ENCODE results near the gene PCCA. TPM values are rescaled to one million over a fixed set of nuclear protein-coding genes. Genes with fewer than 3 reads are reported as not detected.
"Not testable (repeated sequence)": the region's sequence is repeated elsewhere in the genome, so short reads cannot be mapped to it uniquely, and the experiment has no call there.

Gene PCCA
- total RNA-seq, 2 experiments from 2014 or later = 11.7 to 12.2 TPM

- DNase-seq = no peak
- CTCF ChIA-PET = no interaction called here
- peaks cover 8% of the 10 kb centered on the region for H3K4me1 Mint-ChIP-seq
- H3K27me3 Mint-ChIP-seq = no peaks in the 10 kb centered on the region
- H3K4me3 Mint-ChIP-seq = no peak overlapping the region
- POLR2A ChIA-PET = no interaction called here
- peaks cover 6% of the 10 kb centered on the region for H3K36me3 Mint-ChIP-seq (ENCODE audit: low read depth)
- no peak overlapping the region for H3K27ac Mint-ChIP-seq
- no peaks in the 10 kb centered on the region for H3K9me3 Mint-ChIP-seq
These were observed 71.6 kb downstream of the PCCA start for GRCh38 chr13:100160450-100160849.

- no peaks in the 10 kb centered on the region for H3K36me3 Mint-ChIP-seq (ENCODE audit: low read depth)
- H3K4me3 Mint-ChIP-seq = no peak overlapping the region
- ChIA-PET CTCF (no interaction called here), POLR2A (no interaction called here)
- H3K27ac Mint-ChIP-seq = no peak overlapping the region
- H3K27me3 Mint-ChIP-seq = no peaks in the 10 kb centered on the region
- no peaks in the 10 kb centered on the region for H3K9me3 Mint-ChIP-seq
- no peaks in the 10 kb centered on the region for H3K4me1 Mint-ChIP-seq
- no peak for DNase-seq
These were observed 74.5 kb downstream of the PCCA start for GRCh38 chr13:100163375-100163774.

GRCh38 chr13:100173203-100173602, 84.3 kb downstream of the PCCA start:
- Mint-ChIP-seq H3K4me1 (no peaks in the 10 kb centered on the region), H3K27ac (no peak overlapping the region), H3K9me3 (peaks cover 3% of the 10 kb centered on the region), H3K27me3 (no peaks in the 10 kb centered on the region), H3K36me3 (ENCODE audit: low read depth) (peaks cover 3% of the 10 kb centered on the region), H3K4me3 (no peak overlapping the region)
- ChIA-PET POLR2A (no interaction called here), CTCF (no interaction called here)
- DNase-seq = no peak

GRCh38 chr13:100174455-100174854, 85.6 kb downstream of the PCCA start:
- CTCF ChIA-PET = interaction anchor here (0.6 kb wide), 1 partner anchor 58 kb away, joined by 4 read pairs; no protein-coding TSS in a partner anchor
- H3K27ac Mint-ChIP-seq; H3K36me3 Mint-ChIP-seq (ENCODE audit: low read depth); H3K4me3 Mint-ChIP-seq; H3K27me3 Mint-ChIP-seq; H3K4me1 Mint-ChIP-seq; H3K9me3 Mint-ChIP-seq; DNase-seq; POLR2A ChIA-PET: not testable (repeated sequence)

GRCh38 chr13:100175078-100175802, 86.3 kb downstream of the PCCA start:
- no peak for DNase-seq
- Mint-ChIP-seq H3K27ac (no peak overlapping the region), H3K36me3 (ENCODE audit: low read depth) (peaks cover 3% of the 10 kb centered on the region), H3K4me3 (no peak overlapping the region), H3K9me3 (peaks cover 3% of the 10 kb centered on the region), H3K27me3 (no peaks in the 10 kb centered on the region), H3K4me1 (no peaks in the 10 kb centered on the region)
- CTCF ChIA-PET = no interaction called here
- POLR2A ChIA-PET = no interaction called here

GRCh38 chr13:100175803-100176182, 86.9 kb downstream of the PCCA start:
- Mint-ChIP-seq H3K4me3 (no peak overlapping the region), H3K27ac (no peak overlapping the region), H3K36me3 (ENCODE audit: low read depth) (peaks cover 3% of the 10 kb centered on the region)

GRCh38 chr13:100176801-100177400, 88.0 kb downstream of the PCCA start:
- Mint-ChIP-seq H3K4me1 (peaks cover 2% of the 10 kb centered on the region), H3K4me3 (no peak overlapping the region), H3K36me3 (ENCODE audit: low read depth) (peaks cover 3% of the 10 kb centered on the region), H3K27me3 (no peaks in the 10 kb centered on the region), H3K27ac (no peak overlapping the region), H3K9me3 (peaks cover 3% of the 10 kb centered on the region)
- POLR2A ChIA-PET = no interaction called here
- CTCF ChIA-PET = interaction anchor here (0.5 kb wide), 1 partner anchor 55 kb away, joined by 5 read pairs; no protein-coding TSS in a partner anchor
- DNase-seq = no peak

More at GRCh38 chr13:100175803-100176182, 86.9 kb downstream of the PCCA start:
- ChIA-PET POLR2A (no interaction called here), CTCF (no interaction called here)
- Mint-ChIP-seq H3K9me3 (peaks cover 3% of the 10 kb centered on the region), H3K27me3 (no peaks in the 10 kb centered on the region), H3K4me1 (no peaks in the 10 kb centered on the region)
- DNase-seq = no peak

GRCh38 chr13:100178309-100178708, 89.4 kb downstream of the PCCA start:
- Mint-ChIP-seq H3K4me3 (no peak overlapping the region), H3K27ac (no peak overlapping the region), H3K9me3 (peaks cover 3% of the 10 kb centered on the region), H3K27me3 (no peaks in the 10 kb centered on the region), H3K36me3 (ENCODE audit: low read depth) (peaks cover 3% of the 10 kb centered on the region), H3K4me1 (peaks cover 12% of the 10 kb centered on the region)
- DNase-seq = no peak
- ChIA-PET POLR2A (no interaction called here), CTCF (no interaction called here)

GRCh38 chr13:100179276-100179675, 90.4 kb downstream of the PCCA start:
- H3K36me3 Mint-ChIP-seq (ENCODE audit: low read depth) = no peaks in the 10 kb centered on the region
- no peak overlapping the region for H3K27ac Mint-ChIP-seq
- DNase-seq = no peak
- H3K4me3 Mint-ChIP-seq = no peak overlapping the region
- CTCF ChIA-PET = no interaction called here
- peaks cover 15% of the 10 kb centered on the region for H3K4me1 Mint-ChIP-seq
- H3K9me3 Mint-ChIP-seq = no peaks in the 10 kb centered on the region
- POLR2A ChIA-PET = no interaction called here
- H3K27me3 Mint-ChIP-seq = no peaks in the 10 kb centered on the region

GRCh38 chr13:100182900-100183490, 94.1 kb downstream of the PCCA start:
- no peaks in the 10 kb centered on the region for H3K36me3 Mint-ChIP-seq (ENCODE audit: low read depth)
- no peak overlapping the region for H3K27ac Mint-ChIP-seq
- ChIA-PET POLR2A (no interaction called here), CTCF (no interaction called here)
- H3K27me3 Mint-ChIP-seq = no peaks in the 10 kb centered on the region
- no peaks in the 10 kb centered on the region for H3K9me3 Mint-ChIP-seq
- H3K4me1 Mint-ChIP-seq = peaks cover 15% of the 10 kb centered on the region
- no peak overlapping the region for H3K4me3 Mint-ChIP-seq
- no peak for DNase-seq

GRCh38 chr13:100184095-100184494, 95.2 kb downstream of the PCCA start:
- Mint-ChIP-seq H3K9me3 (no peaks in the 10 kb centered on the region), H3K27me3 (no peaks in the 10 kb centered on the region), H3K36me3 (ENCODE audit: low read depth) (no peaks in the 10 kb centered on the region), H3K27ac (no peak overlapping the region), H3K4me3 (no peak overlapping the region), H3K4me1 (peaks cover 15% of the 10 kb centered on the region)
- no peak for DNase-seq
- ChIA-PET CTCF (no interaction called here), POLR2A (no interaction called here)

GRCh38 chr13:100195568-100195967, 106.7 kb downstream of the PCCA start:
- H3K4me3 Mint-ChIP-seq = no peak overlapping the region
- no peaks in the 10 kb centered on the region for H3K27me3 Mint-ChIP-seq
- H3K36me3 Mint-ChIP-seq (ENCODE audit: low read depth) = no peaks in the 10 kb centered on the region
- no peak for DNase-seq
- no peaks in the 10 kb centered on the region for H3K9me3 Mint-ChIP-seq
- H3K27ac Mint-ChIP-seq = no peak overlapping the region
- peaks cover 2% of the 10 kb centered on the region for H3K4me1 Mint-ChIP-seq
- POLR2A ChIA-PET = no interaction called here
- CTCF ChIA-PET = no interaction called here

- no peaks in the 10 kb centered on the region for H3K27me3 Mint-ChIP-seq
- POLR2A ChIA-PET = no interaction called here
- CTCF ChIA-PET = no interaction called here
- no peak overlapping the region for H3K27ac Mint-ChIP-seq
- no peak for DNase-seq
- no peaks in the 10 kb centered on the region for H3K9me3 Mint-ChIP-seq
- peaks cover 2% of the 10 kb centered on the region for H3K4me1 Mint-ChIP-seq
- no peak overlapping the region for H3K4me3 Mint-ChIP-seq
- no peaks in the 10 kb centered on the region for H3K36me3 Mint-ChIP-seq (ENCODE audit: low read depth)
These were observed 107.5 kb downstream of the PCCA start for GRCh38 chr13:100196375-100196774.

- Mint-ChIP-seq H3K4me3 (no peak overlapping the region), H3K9me3 (no peaks in the 10 kb centered on the region), H3K27ac (no peak overlapping the region), H3K27me3 (no peaks in the 10 kb centered on the region), H3K36me3 (ENCODE audit: low read depth) (no peaks in the 10 kb centered on the region), H3K4me1 (peaks cover 2% of the 10 kb centered on the region)
- no peak for DNase-seq
- POLR2A ChIA-PET = no interaction called here
- CTCF ChIA-PET = interaction anchor here (0.6 kb wide), 1 partner anchor 125 kb away, joined by 3 read pairs; no protein-coding TSS in a partner anchor
These were observed 108.2 kb downstream of the PCCA start for GRCh38 chr13:100197116-100197515.
